ENCODE measurements around the gene TMEM245. TPM values are rescaled to one million over a fixed set of nuclear protein-coding genes. Genes with fewer than 3 reads are reported as not detected.

Gene TMEM245
- total RNA-seq, 1 experiment from 2014 or later, result 37.9 TPM

GRCh38 chr9:109108318-109108717, 11.4 kb downstream of the TMEM245 start:
- Histone ChIP-seq H3K27ac (ENCODE audit: low read length) (peak overlapping the region; percentile 20; the same call in 1 of the 2 replicates), H3K27me3 (ENCODE audit: low read length) (no peaks in the 10 kb centered on the region), H3K4me2 (ENCODE audit: low read depth, low read length, poor library complexity, severe bottlenecking) (peak overlapping the region; percentile 38), H3K9me2 (replicated peaks; ENCODE audit: insufficient read depth, low read length) (no peaks in the 10 kb centered on the region), H3K4me3 (ENCODE audit: low read length) (no peak overlapping the region), H4K20me1 (ENCODE audit: insufficient read depth, low read depth, low read length) (no peaks in the 10 kb centered on the region), H3K36me3 (ENCODE audit: insufficient read depth, low read length) (peaks cover 33% of the 10 kb centered on the region), H3K4me1 (ENCODE audit: low read length) (peaks cover 57% of the 10 kb centered on the region), H2AFZ (ENCODE audit: low read length) (no peak overlapping the region), H3K79me2 (ENCODE audit: low read length) (peaks cover 99% of the 10 kb centered on the region), H3K9ac (ENCODE audit: low read length) (no peak overlapping the region), H3K9me3 (ENCODE audit: low read length) (no peaks in the 10 kb centered on the region)
- peak; percentile 55 for DNase-seq

- Histone ChIP-seq H3K27ac (ENCODE audit: low read length) (no peak overlapping the region), H3K9me3 (ENCODE audit: low read length) (no peaks in the 10 kb centered on the region), H3K4me1 (ENCODE audit: low read length) (peaks cover 59% of the 10 kb centered on the region), H3K4me3 (ENCODE audit: low read length) (no peak overlapping the region), H4K20me1 (ENCODE audit: insufficient read depth, low read depth, low read length) (no peaks in the 10 kb centered on the region), H3K9me2 (replicated peaks; ENCODE audit: insufficient read depth, low read length) (no peaks in the 10 kb centered on the region), H3K36me3 (ENCODE audit: insufficient read depth, low read length) (peaks cover 38% of the 10 kb centered on the region), H3K79me2 (ENCODE audit: low read length) (peaks cover 99% of the 10 kb centered on the region), H3K9ac (ENCODE audit: low read length) (no peak overlapping the region), H2AFZ (ENCODE audit: low read length) (no peak overlapping the region), H3K4me2 (ENCODE audit: low read depth, low read length, poor library complexity, severe bottlenecking) (no peak overlapping the region), H3K27me3 (ENCODE audit: low read length) (no peaks in the 10 kb centered on the region)
- DNase-seq, result no peak
Measured at GRCh38 chr9:109107402-109108240, 12.1 kb downstream of the TMEM245 start.

- no peak overlapping the region for H3K9ac ChIP-seq (ENCODE audit: low read length)
Measured at GRCh38 chr9:109101810-109102209, 17.9 kb downstream of the TMEM245 start.

GRCh38 chr9:109101202-109101595, 18.5 kb downstream of the TMEM245 start:
- no peak overlapping the region for H3K27ac ChIP-seq (ENCODE audit: low read length)
- H3K27me3 ChIP-seq (ENCODE audit: low read length), result no peaks in the 10 kb centered on the region
- H3K9me2 ChIP-seq (replicated peaks; ENCODE audit: insufficient read depth, low read length), result no peaks in the 10 kb centered on the region
- peaks cover 98% of the 10 kb centered on the region for H3K79me2 ChIP-seq (ENCODE audit: low read length)
- H3K36me3 ChIP-seq (ENCODE audit: insufficient read depth, low read length), result peaks cover 44% of the 10 kb centered on the region
- H3K4me3 ChIP-seq (ENCODE audit: low read length), result no peak overlapping the region
- H4K20me1 ChIP-seq (ENCODE audit: insufficient read depth, low read depth, low read length), result no peaks in the 10 kb centered on the region; the same call in none of the 2 replicates
- no peak overlapping the region for H3K9ac ChIP-seq (ENCODE audit: low read length)
- peaks cover 26% of the 10 kb centered on the region for H3K4me1 ChIP-seq (ENCODE audit: low read length)
- no peaks in the 10 kb centered on the region for H3K9me3 ChIP-seq (ENCODE audit: low read length)
- no peak overlapping the region for H2AFZ ChIP-seq (ENCODE audit: low read length)
- H3K4me2 ChIP-seq (ENCODE audit: low read depth, low read length, poor library complexity, severe bottlenecking), result no peak overlapping the region
- DNase-seq, result no peak

More at GRCh38 chr9:109101810-109102209, 17.9 kb downstream of the TMEM245 start:
- peaks cover 26% of the 10 kb centered on the region for H3K4me1 ChIP-seq (ENCODE audit: low read length)
- H3K4me2 ChIP-seq (ENCODE audit: low read depth, low read length, poor library complexity, severe bottlenecking), result no peak overlapping the region
- H4K20me1 ChIP-seq (ENCODE audit: insufficient read depth, low read depth, low read length), result no peaks in the 10 kb centered on the region; the same call in none of the 2 replicates
- no peak for DNase-seq
- no peaks in the 10 kb centered on the region for H3K9me3 ChIP-seq (ENCODE audit: low read length)
- peaks cover 98% of the 10 kb centered on the region for H3K79me2 ChIP-seq (ENCODE audit: low read length)
- no peaks in the 10 kb centered on the region for H3K9me2 ChIP-seq (replicated peaks; ENCODE audit: insufficient read depth, low read length)
- H3K27ac ChIP-seq (ENCODE audit: low read length), result no peak overlapping the region
- H3K27me3 ChIP-seq (ENCODE audit: low read length), result no peaks in the 10 kb centered on the region
- H2AFZ ChIP-seq (ENCODE audit: low read length), result no peak overlapping the region
- no peak overlapping the region for H3K4me3 ChIP-seq (ENCODE audit: low read length)
- H3K36me3 ChIP-seq (ENCODE audit: insufficient read depth, low read length), result peaks cover 49% of the 10 kb centered on the region

- no peak for DNase-seq
- Histone ChIP-seq H4K20me1 (ENCODE audit: insufficient read depth, low read depth, low read length) (peaks cover 2% of the 10 kb centered on the region), H3K79me2 (ENCODE audit: low read length) (peaks cover 99% of the 10 kb centered on the region), H3K9me2 (replicated peaks; ENCODE audit: insufficient read depth, low read length) (no peaks in the 10 kb centered on the region), H3K27ac (ENCODE audit: low read length) (no peak overlapping the region), H3K36me3 (ENCODE audit: insufficient read depth, low read length) (peaks cover 41% of the 10 kb centered on the region), H3K9me3 (ENCODE audit: low read length) (no peaks in the 10 kb centered on the region), H3K4me3 (ENCODE audit: low read length) (no peak overlapping the region), H3K4me2 (ENCODE audit: low read depth, low read length, poor library complexity, severe bottlenecking) (no peak overlapping the region), H3K4me1 (ENCODE audit: low read length) (peaks cover 26% of the 10 kb centered on the region), H3K27me3 (ENCODE audit: low read length) (no peaks in the 10 kb centered on the region), H2AFZ (ENCODE audit: low read length) (no peak overlapping the region), H3K9ac (ENCODE audit: low read length) (no peak overlapping the region)
Measured at GRCh38 chr9:109100543-109101201, 19.1 kb downstream of the TMEM245 start.

- Histone ChIP-seq H3K9ac (ENCODE audit: low read length) (no peak overlapping the region), H3K9me3 (ENCODE audit: low read length) (no peaks in the 10 kb centered on the region), H3K36me3 (ENCODE audit: insufficient read depth, low read length) (peaks cover 28% of the 10 kb centered on the region; the same call in 1 of the 2 replicates), H2AFZ (ENCODE audit: low read length) (no peak overlapping the region), H3K79me2 (ENCODE audit: low read length) (peaks cover 99% of the 10 kb centered on the region), H3K9me2 (replicated peaks; ENCODE audit: insufficient read depth, low read length) (no peaks in the 10 kb centered on the region), H3K4me2 (ENCODE audit: low read depth, low read length, poor library complexity, severe bottlenecking) (no peak overlapping the region), H3K27me3 (ENCODE audit: low read length) (no peaks in the 10 kb centered on the region), H3K4me1 (ENCODE audit: low read length) (peaks cover 26% of the 10 kb centered on the region), H4K20me1 (ENCODE audit: insufficient read depth, low read depth, low read length) (peaks cover 7% of the 10 kb centered on the region), H3K27ac (ENCODE audit: low read length) (no peak overlapping the region), H3K4me3 (ENCODE audit: low read length) (no peak overlapping the region)
- no peak for DNase-seq
Measured at GRCh38 chr9:109098960-109099308, 20.8 kb downstream of the TMEM245 start.

GRCh38 chr9:109098171-109098959, 21.4 kb downstream of the TMEM245 start:
- H3K9me2 ChIP-seq (replicated peaks; ENCODE audit: insufficient read depth, low read length), result no peaks in the 10 kb centered on the region

GRCh38 chr9:109097146-109097545, 22.6 kb downstream of the TMEM245 start:
- Histone ChIP-seq H3K79me2 (ENCODE audit: low read length) (peaks cover 99% of the 10 kb centered on the region), H3K9ac (ENCODE audit: low read length) (no peak overlapping the region), H2AFZ (ENCODE audit: low read length) (no peak overlapping the region), H3K9me2 (replicated peaks; ENCODE audit: insufficient read depth, low read length) (no peaks in the 10 kb centered on the region), H3K27me3 (ENCODE audit: low read length) (no peaks in the 10 kb centered on the region), H3K9me3 (ENCODE audit: low read length) (no peaks in the 10 kb centered on the region), H4K20me1 (ENCODE audit: insufficient read depth, low read depth, low read length) (peaks cover 7% of the 10 kb centered on the region), H3K4me1 (ENCODE audit: low read length) (peaks cover 10% of the 10 kb centered on the region), H3K4me2 (ENCODE audit: low read depth, low read length, poor library complexity, severe bottlenecking) (no peak overlapping the region), H3K4me3 (ENCODE audit: low read length) (no peak overlapping the region), H3K36me3 (ENCODE audit: insufficient read depth, low read length) (peaks cover 28% of the 10 kb centered on the region; the same call in 1 of the 2 replicates), H3K27ac (ENCODE audit: low read length) (no peak overlapping the region)
- no peak for DNase-seq

More at GRCh38 chr9:109098171-109098959, 21.4 kb downstream of the TMEM245 start:
- Histone ChIP-seq H4K20me1 (ENCODE audit: insufficient read depth, low read depth, low read length) (peaks cover 7% of the 10 kb centered on the region), H3K79me2 (ENCODE audit: low read length) (peaks cover 99% of the 10 kb centered on the region), H2AFZ (ENCODE audit: low read length) (no peak overlapping the region), H3K9me3 (ENCODE audit: low read length) (no peaks in the 10 kb centered on the region), H3K9ac (ENCODE audit: low read length) (no peak overlapping the region), H3K4me3 (ENCODE audit: low read length) (no peak overlapping the region), H3K4me1 (ENCODE audit: low read length) (peaks cover 20% of the 10 kb centered on the region), H3K4me2 (ENCODE audit: low read depth, low read length, poor library complexity, severe bottlenecking) (no peak overlapping the region), H3K36me3 (ENCODE audit: insufficient read depth, low read length) (peaks cover 26% of the 10 kb centered on the region; the same call in 1 of the 2 replicates), H3K27me3 (ENCODE audit: low read length) (no peaks in the 10 kb centered on the region), H3K27ac (ENCODE audit: low read length) (peak overlapping the region; percentile 50)
- no peak for DNase-seq

Data from Karpas-422 (cell line).